HFFc6 (cell line): ENCODE measurements around the gene PPARGC1A. TPM values are rescaled to one million over a fixed set of nuclear protein-coding genes. Genes with fewer than 3 reads are reported as not detected.

Experiments used
- DNase-seq: peaks from one replicate; pipeline ENCODE4 v3.0.0-alpha.2; 2018
- H3K27ac Mint-ChIP-seq: 2 replicates; pipeline ENCODE4 v1.8.0; 2020; ENCODE audit warnings: mild to moderate bottlenecking, mixed read lengths
- H3K27me3 Mint-ChIP-seq: 2 replicates; pipeline ENCODE4 v1.8.0; 2021; ENCODE audit warnings: mild to moderate bottlenecking, moderate library complexity, mixed read lengths; ENCODE audit not compliant: insufficient read depth
- H3K36me3 Mint-ChIP-seq: 2 replicates; pipeline ENCODE4 v1.8.0; 2021; ENCODE audit warnings: low read depth, mixed read lengths
- H3K4me1 Mint-ChIP-seq: 2 replicates; pipeline ENCODE4 v1.8.0; 2020; ENCODE audit warnings: low read depth, mixed read lengths
- H3K4me3 Mint-ChIP-seq: 2 replicates; pipeline ENCODE4 v1.8.0; 2020; ENCODE audit warnings: mild to moderate bottlenecking, moderate library complexity, mixed read lengths
- H3K9me3 Mint-ChIP-seq: 2 replicates; pipeline ENCODE4 v1.8.0; 2020; ENCODE audit warnings: mild to moderate bottlenecking, mixed read lengths
- CTCF ChIP-seq: fragments of 200-600 bp; sonication (generic); IDR thresholded peaks from 2 replicates; pipeline ENCODE4 v1.5.0; 2021; ENCODE audit warnings: antibody characterized with exemption, mild to moderate bottlenecking
- total RNA-seq, 6 experiments: library from RNA; stranded (reverse); fragmentation: NEBNext Ultra II Directional; extraction: Animal tissue kit (Norgen Biotek cat#: 25700); gene quantifications; 2 replicates in 1 of 6; 3 replicates in 5 of 6; pipeline ENCODE4 v1.2.3, GENCODE V29; 2021

The PPARGC1A gene
- total RNA-seq, 6 experiments from 2014 or later = not detected

DNA sequence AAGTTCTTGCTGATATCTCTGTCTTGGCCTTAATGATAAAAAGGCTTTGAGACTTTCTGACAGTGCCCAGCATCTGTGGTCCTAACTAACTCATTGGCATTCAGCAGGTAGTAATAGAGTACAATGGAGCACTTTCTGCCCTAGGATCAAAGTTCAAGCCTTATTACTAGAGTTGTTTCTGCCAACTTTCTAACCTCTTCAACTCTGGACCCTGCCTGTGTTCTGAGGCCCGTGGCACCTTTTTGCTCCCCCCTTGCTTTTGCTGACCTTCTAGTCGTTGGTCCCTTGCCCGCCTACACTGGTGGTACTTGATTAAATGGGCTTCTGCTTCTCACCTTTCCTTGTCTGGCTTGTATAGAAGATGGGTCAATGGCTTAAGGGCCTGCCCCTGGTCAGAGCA lies 126.3 kb downstream of the PPARGC1A start:
- no peak overlapping the region for H3K27ac Mint-ChIP-seq
- H3K27me3 Mint-ChIP-seq = no peaks in the 10 kb centered on the region; the same call in 1 of the 2 replicates
- H3K36me3 Mint-ChIP-seq = 0 out of 2 replicates have a peak, but pooled peaks cover 5% of the 10 kb centered on the region
- H3K4me3 Mint-ChIP-seq = no peak overlapping the region
- peaks cover 47% of the 10 kb centered on the region for H3K9me3 Mint-ChIP-seq
- no peaks in the 10 kb centered on the region for H3K4me1 Mint-ChIP-seq
- no peak for TF ChIP-seq CTCF
- DNase-seq = no peak

DNA sequence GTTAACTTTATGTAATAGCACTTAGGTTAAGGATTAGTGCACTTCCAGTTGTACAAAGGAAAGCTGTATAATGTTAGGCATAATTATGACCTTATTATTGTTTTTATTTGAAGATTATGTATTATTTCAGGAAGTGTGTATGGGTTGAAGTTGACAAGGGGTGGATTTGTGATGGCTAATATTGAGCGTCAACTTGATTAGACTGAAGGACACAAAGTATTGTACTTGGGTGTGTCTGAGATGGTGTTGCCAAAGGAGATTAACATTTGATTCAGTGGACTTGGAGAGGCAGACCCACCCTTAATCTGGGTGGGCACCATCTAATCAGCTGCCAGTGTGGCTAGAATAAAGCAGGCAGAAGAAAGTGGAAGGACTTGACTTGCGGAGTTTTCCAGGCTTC lies 127.3 kb downstream of the PPARGC1A start:
- Mint-ChIP-seq H3K4me1 (no peaks in the 10 kb centered on the region), H3K4me3 (no peak overlapping the region), H3K36me3 (0 out of 2 replicates have a peak, but pooled peaks cover 5% of the 10 kb centered on the region), H3K27me3 (no peaks in the 10 kb centered on the region; the same call in 1 of the 2 replicates), H3K9me3 (peaks cover 44% of the 10 kb centered on the region), H3K27ac (no peak overlapping the region)
- DNase-seq = no peak
- TF ChIP-seq CTCF = no peak

GRCh38 chr4:23759066-23759465 lies 130.8 kb downstream of the PPARGC1A start:
- peaks cover 34% of the 10 kb centered on the region for H3K9me3 Mint-ChIP-seq
- no peak for TF ChIP-seq CTCF

GRCh38 chr4:23754688-23755087 lies 135.2 kb downstream of the PPARGC1A start:
- H3K36me3 Mint-ChIP-seq = 0 out of 2 replicates have a peak, but pooled peaks cover 5% of the 10 kb centered on the region
- H3K27me3 Mint-ChIP-seq = no peaks in the 10 kb centered on the region
- no peak for DNase-seq
- H3K4me1 Mint-ChIP-seq = no peaks in the 10 kb centered on the region
- no peak overlapping the region for H3K4me3 Mint-ChIP-seq
- TF ChIP-seq CTCF = no peak
- H3K9me3 Mint-ChIP-seq = peaks cover 38% of the 10 kb centered on the region
- H3K27ac Mint-ChIP-seq = no peak overlapping the region

More at GRCh38 chr4:23759066-23759465, 130.8 kb downstream of the PPARGC1A start:
- H3K4me1 Mint-ChIP-seq = no peaks in the 10 kb centered on the region
- 0 out of 2 replicates have a peak, but pooled peaks cover 5% of the 10 kb centered on the region for H3K36me3 Mint-ChIP-seq
- H3K27me3 Mint-ChIP-seq = no peaks in the 10 kb centered on the region; the same call in 1 of the 2 replicates
- DNase-seq = no peak
- H3K4me3 Mint-ChIP-seq = no peak overlapping the region
- no peak overlapping the region for H3K27ac Mint-ChIP-seq

GRCh38 chr4:23750125-23750524 lies 139.7 kb downstream of the PPARGC1A start:
- Mint-ChIP-seq H3K4me1 (no peaks in the 10 kb centered on the region), H3K36me3 (no peaks in the 10 kb centered on the region), H3K27me3 (no peaks in the 10 kb centered on the region), H3K4me3 (no peak overlapping the region), H3K9me3 (peaks cover 20% of the 10 kb centered on the region), H3K27ac (no peak overlapping the region)
- TF ChIP-seq CTCF = no peak
- no peak for DNase-seq
